K562 (cell line): Measurements from ENCODE around the gene PROK2.

Experiments
- EP300 ChIP-seq: IDR thresholded peaks from 2 replicates; pipeline ENCODE4 v1.6.1; 2012; ENCODE audit warnings: low read length, improper control_type of control experiment
- MAFK ChIP-seq: IDR thresholded peaks from 2 replicates; pipeline ENCODE4 v1.6.1; 2011; ENCODE audit warnings: low read length, improper control_type of control experiment
- MTA2 ChIP-seq: fragments of 450-650 bp; IDR thresholded peaks from 2 replicates; pipeline ENCODE4 v1.6.1; 2016; ENCODE audit warnings: low read depth
- NFIC ChIP-seq: fragments of 450-650 bp; IDR thresholded peaks from 2 replicates; pipeline ENCODE4 v1.6.1; 2017; ENCODE audit warnings: mild to moderate bottlenecking, inconsistent platforms
- POLR2AphosphoS5 ChIP-seq: IDR thresholded peaks from 2 replicates; pipeline ENCODE4 v1.6.1; 2011; ENCODE audit warnings: mild to moderate bottlenecking, low read depth, low read length, moderate library complexity; ENCODE audit not compliant: control insufficient read depth, insufficient read depth
- SETDB1 ChIP-seq: IDR thresholded peaks from one replicate; pipeline ENCODE4 v1.6.1; 2012; ENCODE audit warnings: low read length, control low read depth, inconsistent platforms
- TF ChIP-seq, protein P1 (sequence below), 3 experiments: IDR thresholded peaks in 2 of 3; conservative IDR thresholded peaks in 1 of 3; 2 replicates each; pipeline ENCODE4 v1.5.1; 2011 to 2012; ENCODE audit warnings: low read length in 3 of 3, mild to moderate bottlenecking in 3 of 3, control low read depth in 2 of 3, improper control_type of control experiment in 1 of 3, inconsistent platforms in 1 of 3, low read depth in 1 of 3, mixed read lengths in 1 of 3, moderate library complexity in 1 of 3; ENCODE audit not compliant: insufficient read depth in 2 of 3

GRCh38 chr3:71733319-71733718 is 51.6 kb downstream of the PROK2 start:
- TF ChIP-seq MAFK (no peak), POLR2AphosphoS5 (no peak), EP300 (no peak), SETDB1 (no peak), NFIC (no peak), MTA2 (no peak)
- TF ChIP-seq, protein P1, sequence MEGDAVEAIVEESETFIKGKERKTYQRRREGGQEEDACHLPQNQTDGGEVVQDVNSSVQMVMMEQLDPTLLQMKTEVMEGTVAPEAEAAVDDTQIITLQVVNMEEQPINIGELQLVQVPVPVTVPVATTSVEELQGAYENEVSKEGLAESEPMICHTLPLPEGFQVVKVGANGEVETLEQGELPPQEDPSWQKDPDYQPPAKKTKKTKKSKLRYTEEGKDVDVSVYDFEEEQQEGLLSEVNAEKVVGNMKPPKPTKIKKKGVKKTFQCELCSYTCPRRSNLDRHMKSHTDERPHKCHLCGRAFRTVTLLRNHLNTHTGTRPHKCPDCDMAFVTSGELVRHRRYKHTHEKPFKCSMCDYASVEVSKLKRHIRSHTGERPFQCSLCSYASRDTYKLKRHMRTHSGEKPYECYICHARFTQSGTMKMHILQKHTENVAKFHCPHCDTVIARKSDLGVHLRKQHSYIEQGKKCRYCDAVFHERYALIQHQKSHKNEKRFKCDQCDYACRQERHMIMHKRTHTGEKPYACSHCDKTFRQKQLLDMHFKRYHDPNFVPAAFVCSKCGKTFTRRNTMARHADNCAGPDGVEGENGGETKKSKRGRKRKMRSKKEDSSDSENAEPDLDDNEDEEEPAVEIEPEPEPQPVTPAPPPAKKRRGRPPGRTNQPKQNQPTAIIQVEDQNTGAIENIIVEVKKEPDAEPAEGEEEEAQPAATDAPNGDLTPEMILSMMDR (IDR thresholded peaks at IDR 0.05 in 2 of 3, conservative IDR thresholded peaks at IDR 0.05 in 1 of 3; ENCODE audit: insufficient read depth in 2 of 3, low read depth in 1 of 3, low read length in 3 of 3) = no peak
